ENCODE results near the gene PARM1.

DNA sequence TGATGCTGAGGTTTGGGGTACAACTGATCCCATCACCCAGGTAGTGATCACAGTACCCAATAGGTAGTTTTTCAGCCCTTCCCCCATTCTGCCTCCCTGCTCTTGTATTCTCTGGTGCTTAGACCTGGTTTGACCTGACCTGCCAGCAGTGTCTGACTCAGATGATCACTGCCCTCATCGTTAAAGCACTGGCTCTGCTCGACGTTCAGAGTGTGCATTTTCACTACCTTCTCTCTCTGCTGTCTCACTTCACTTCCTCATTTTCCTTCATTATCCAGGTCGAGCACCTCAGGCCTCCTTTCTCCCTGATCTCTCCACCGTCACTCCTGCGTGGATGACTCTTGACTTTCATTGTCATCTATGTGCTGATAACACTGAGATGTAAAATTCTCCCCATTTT, 83.6 kb downstream of the PARM1 start:
- TF ChIP-seq, protein P1, sequence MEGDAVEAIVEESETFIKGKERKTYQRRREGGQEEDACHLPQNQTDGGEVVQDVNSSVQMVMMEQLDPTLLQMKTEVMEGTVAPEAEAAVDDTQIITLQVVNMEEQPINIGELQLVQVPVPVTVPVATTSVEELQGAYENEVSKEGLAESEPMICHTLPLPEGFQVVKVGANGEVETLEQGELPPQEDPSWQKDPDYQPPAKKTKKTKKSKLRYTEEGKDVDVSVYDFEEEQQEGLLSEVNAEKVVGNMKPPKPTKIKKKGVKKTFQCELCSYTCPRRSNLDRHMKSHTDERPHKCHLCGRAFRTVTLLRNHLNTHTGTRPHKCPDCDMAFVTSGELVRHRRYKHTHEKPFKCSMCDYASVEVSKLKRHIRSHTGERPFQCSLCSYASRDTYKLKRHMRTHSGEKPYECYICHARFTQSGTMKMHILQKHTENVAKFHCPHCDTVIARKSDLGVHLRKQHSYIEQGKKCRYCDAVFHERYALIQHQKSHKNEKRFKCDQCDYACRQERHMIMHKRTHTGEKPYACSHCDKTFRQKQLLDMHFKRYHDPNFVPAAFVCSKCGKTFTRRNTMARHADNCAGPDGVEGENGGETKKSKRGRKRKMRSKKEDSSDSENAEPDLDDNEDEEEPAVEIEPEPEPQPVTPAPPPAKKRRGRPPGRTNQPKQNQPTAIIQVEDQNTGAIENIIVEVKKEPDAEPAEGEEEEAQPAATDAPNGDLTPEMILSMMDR (IDR thresholded peaks at IDR 0.05) = no peak
- TF ChIP-seq POLR2A (IDR thresholded peaks at IDR 0.05) = no peak
